A673 (cell line): ENCODE measurements around the gene GADD45GIP1.

Experiments
- CTCF ChIP-seq: fragments of 300-800, 200-600 bp; sonication (generic); conservative IDR thresholded peaks from 2 replicates; pipeline ENCODE4 v1.5.1; 2017; ENCODE audit warnings: low read depth, mild to moderate bottlenecking, antibody characterized with exemption, low read length, moderate library complexity, mixed read lengths
- EZH2 ChIP-seq: fragments of 200-600 bp; sonication (generic); IDR thresholded peaks from 2 replicates; pipeline ENCODE4 v1.6.1; 2017; ENCODE audit warnings: borderline replicate concordance, low read depth, mild to moderate bottlenecking, mixed read lengths, antibody characterized with exemption, low read length; ENCODE audit not compliant: poor library complexity, severe bottlenecking

DNA sequence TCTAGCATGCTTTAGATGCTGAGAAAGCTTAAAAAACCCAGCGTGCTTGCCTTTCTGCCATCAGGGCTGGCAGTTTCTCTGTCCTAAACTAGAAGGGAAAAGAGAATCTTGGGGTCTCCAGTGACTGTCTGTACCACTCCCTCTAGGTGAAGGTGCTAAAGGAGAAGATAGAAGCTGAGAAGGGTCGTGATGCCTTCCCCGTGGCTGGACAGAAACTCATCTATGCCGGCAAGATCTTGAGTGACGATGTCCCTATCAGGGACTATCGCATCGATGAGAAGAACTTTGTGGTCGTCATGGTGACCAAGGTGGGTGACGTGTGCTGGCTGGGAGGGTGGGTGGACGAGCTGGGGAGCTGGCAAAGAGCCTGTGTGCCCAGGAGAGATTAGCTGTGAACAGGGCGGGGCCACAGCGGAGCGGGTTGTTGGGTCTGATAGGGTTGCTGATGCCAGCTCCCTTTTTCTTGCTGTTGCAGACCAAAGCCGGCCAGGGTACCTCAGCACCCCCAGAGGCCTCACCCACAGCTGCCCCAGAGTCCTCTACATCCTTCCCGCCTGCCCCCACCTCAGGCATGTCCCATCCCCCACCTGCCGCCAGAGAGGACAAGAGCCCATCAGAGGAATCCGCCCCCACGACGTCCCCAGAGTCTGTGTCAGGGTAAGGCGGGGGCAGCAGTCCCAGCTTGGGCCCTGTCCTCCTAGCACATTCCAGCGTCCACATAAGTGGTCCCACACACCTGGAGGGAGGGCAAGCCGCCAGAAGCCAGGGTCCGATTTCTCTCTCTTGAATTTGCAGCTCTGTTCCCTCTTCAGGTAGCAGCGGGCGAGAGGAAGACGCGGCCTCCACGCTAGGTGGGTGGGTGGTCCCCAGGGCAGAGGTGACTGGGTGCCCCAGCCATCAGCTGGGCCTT lies 9.1 kb downstream of the GADD45GIP1 start:
- no peak for TF ChIP-seq CTCF
- TF ChIP-seq EZH2: no peak
